Mesendoderm (in vitro differentiated cells): ENCODE measurements around the gene SPEM2.
A peak's percentile ranks its signal among the peaks of the same experiment; 100 is the strongest.
"Not testable (repeated sequence)": the region's sequence is repeated elsewhere in the genome, so short reads cannot be mapped to it uniquely, and the experiment has no call there.

Experiments used
- DNase-seq: peaks from one replicate; pipeline ENCODE4 v3.0.0; 2013
- H2AK5ac ChIP-seq: 2 replicates; pipeline ENCODE4 v1.6.1; 2013; ENCODE audit warnings: low read length, inconsistent platforms
- H2BK120ac ChIP-seq: 2 replicates; pipeline ENCODE4 v1.6.1; 2013; ENCODE audit warnings: low read depth, mild to moderate bottlenecking, low read length, moderate library complexity, mixed read lengths
- H2BK15ac ChIP-seq: replicated peaks from 2 replicates; pipeline ENCODE4 v1.6.1; 2013; ENCODE audit warnings: low read depth, mild to moderate bottlenecking, moderate library complexity
- H2BK5ac ChIP-seq: 2 replicates; pipeline ENCODE4 v1.6.1; 2013; ENCODE audit warnings: low read length, inconsistent platforms
- H3K18ac ChIP-seq: 2 replicates; pipeline ENCODE4 v1.6.1; 2013; ENCODE audit warnings: mild to moderate bottlenecking, low read length, mixed read lengths
- H3K23ac ChIP-seq: one replicate; pipeline ENCODE4 v1.6.1; 2013; ENCODE audit warnings: low read length
- H3K27ac ChIP-seq: 2 replicates; pipeline ENCODE4 v1.5.1; 2013; ENCODE audit warnings: low read depth, mild to moderate bottlenecking, inconsistent platforms, low read length, moderate library complexity
- H3K27me3 ChIP-seq: 2 replicates; pipeline ENCODE4 v1.6.1; 2013; ENCODE audit warnings: low read length, control low read depth, mild to moderate bottlenecking, inconsistent platforms; ENCODE audit not compliant: insufficient read depth, poor library complexity
- H3K36me3 ChIP-seq: 2 replicates; pipeline ENCODE4 v1.6.1; 2013; ENCODE audit warnings: low read length, inconsistent platforms; ENCODE audit not compliant: control insufficient read depth, insufficient read depth
- H3K4ac ChIP-seq: one replicate; pipeline ENCODE4 v1.6.1; 2013; ENCODE audit warnings: low read depth, mild to moderate bottlenecking, low read length, moderate library complexity
- H3K4me1 ChIP-seq: 2 replicates; pipeline ENCODE4 v1.6.1; 2013; ENCODE audit warnings: low read depth, low read length, inconsistent platforms; ENCODE audit not compliant: control insufficient read depth
- H3K4me2 ChIP-seq: 2 replicates; pipeline ENCODE4 v1.6.1; 2013; ENCODE audit warnings: low read length
- H3K4me3 ChIP-seq: 2 replicates; pipeline ENCODE4 v1.5.1; 2013; ENCODE audit warnings: mild to moderate bottlenecking, low read length
- H3K56ac ChIP-seq: one replicate; pipeline ENCODE4 v1.6.1; 2013; ENCODE audit warnings: low read length
- H3K79me1 ChIP-seq: 2 replicates; pipeline ENCODE4 v1.6.1; 2013; ENCODE audit warnings: low read length, inconsistent platforms
- H3K79me2 ChIP-seq: 2 replicates; pipeline ENCODE4 v1.6.1; 2013; ENCODE audit warnings: mild to moderate bottlenecking, low read length; ENCODE audit not compliant: control insufficient read depth, insufficient read depth
- H3K9ac ChIP-seq: 2 replicates; pipeline ENCODE4 v1.6.1; 2013; ENCODE audit warnings: low read length, inconsistent platforms
- H4K5ac ChIP-seq: one replicate; pipeline ENCODE4 v1.6.1; 2013; ENCODE audit warnings: low read length
- H4K8ac ChIP-seq: one replicate; pipeline ENCODE4 v1.6.1; 2013; ENCODE audit warnings: low read depth, mild to moderate bottlenecking, control low read depth, low read length, moderate library complexity
- WGBS: extraction: QIAGEN DNeasy Blood & Tissue Kit; methylation state at CpG from one replicate; pipeline ENCODE4 v1.1.7; 2013; ENCODE audit warnings: low lambda C conversion rate, missing lambda C conversion rate; ENCODE audit not compliant: insufficient coverage; ENCODE audit errors: extremely low coverage; 5-methylcytosine and 5-hydroxymethylcytosine counted together

Gene SPEM2

DNA sequence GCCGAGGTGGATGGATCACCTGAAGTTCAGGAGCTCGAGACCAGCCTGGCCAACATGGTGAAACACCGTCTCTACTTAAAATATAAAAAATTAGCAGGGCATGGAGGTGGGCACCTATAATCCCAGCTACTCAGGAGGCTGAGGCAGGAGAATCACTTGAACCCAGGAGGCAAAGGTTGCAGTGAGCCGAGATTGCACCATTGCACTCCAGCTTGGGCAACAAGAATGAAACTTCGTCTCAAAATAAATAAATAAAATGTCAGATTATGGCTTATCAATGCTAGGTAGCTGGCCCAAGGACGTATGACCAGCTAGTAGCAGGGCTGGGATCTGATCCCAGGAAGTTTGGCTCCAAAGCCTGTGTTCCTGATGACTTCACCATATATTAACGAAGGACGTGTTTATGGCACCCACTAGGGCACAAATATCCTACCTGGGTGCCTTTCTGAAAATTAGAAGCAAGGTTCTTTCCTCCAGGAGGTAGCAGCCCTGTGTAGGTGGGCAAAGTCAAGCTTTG, 45.1 kb downstream of the SPEM2 start:
- no CpG with 5 or more reads among the region's 8 CpGs for WGBS

DNA sequence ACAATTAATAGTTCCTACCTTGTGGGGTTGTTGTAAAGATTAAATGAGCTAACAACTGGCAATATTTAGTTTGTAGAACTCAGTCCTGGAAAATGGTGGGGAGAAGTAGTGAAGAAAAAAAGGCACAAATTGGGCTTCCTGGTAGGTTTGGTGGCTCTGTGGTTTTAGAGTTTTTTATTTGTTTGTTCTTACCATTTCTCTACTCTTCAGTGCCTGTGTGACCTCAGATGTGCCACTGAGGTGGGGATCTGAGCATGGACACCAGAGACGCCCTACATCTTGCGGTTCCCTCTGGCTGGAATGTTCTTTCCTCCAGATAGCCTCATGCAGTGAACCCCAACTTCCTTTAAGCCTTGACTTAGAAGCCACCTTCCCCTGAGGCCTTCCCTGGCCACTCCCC, 46.3 kb downstream of the SPEM2 start:
- Histone ChIP-seq H3K4ac (no peak overlapping the region), H2BK120ac (no peak overlapping the region), H2BK15ac (no peak overlapping the region), H3K4me2 (no peak overlapping the region), H3K23ac (no peak overlapping the region), H3K27me3 (no peaks in the 10 kb centered on the region), H2BK5ac (no peak overlapping the region), H3K18ac (no peak overlapping the region), H3K4me1 (no peaks in the 10 kb centered on the region), H3K27ac (no peak overlapping the region), H3K56ac (no peak overlapping the region), H3K36me3 (peaks cover 3% of the 10 kb centered on the region), H2AK5ac (no peak overlapping the region), H4K8ac (no peak overlapping the region), H3K9ac (no peak overlapping the region), H3K4me3 (no peak overlapping the region), H3K79me2 (peaks cover 5% of the 10 kb centered on the region), H3K79me1 (peaks cover 13% of the 10 kb centered on the region), H4K5ac (no peak overlapping the region)
- no CpG with 5 or more reads among the region's 2 CpGs for WGBS
- no peak for DNase-seq

More for the DNA sequence above, 45.1 kb downstream of the SPEM2 start:
- not testable (repeated sequence) for H3K9ac ChIP-seq, H2AK5ac ChIP-seq, H3K27me3 ChIP-seq, H3K4ac ChIP-seq, H4K5ac ChIP-seq, H3K56ac ChIP-seq, H3K36me3 ChIP-seq, H4K8ac ChIP-seq, H3K4me3 ChIP-seq, H3K79me1 ChIP-seq, H3K79me2 ChIP-seq, H3K4me2 ChIP-seq, H3K4me1 ChIP-seq, H3K23ac ChIP-seq, DNase-seq, H2BK5ac ChIP-seq, H3K18ac ChIP-seq, H2BK120ac ChIP-seq, H3K27ac ChIP-seq, H2BK15ac ChIP-seq

DNA sequence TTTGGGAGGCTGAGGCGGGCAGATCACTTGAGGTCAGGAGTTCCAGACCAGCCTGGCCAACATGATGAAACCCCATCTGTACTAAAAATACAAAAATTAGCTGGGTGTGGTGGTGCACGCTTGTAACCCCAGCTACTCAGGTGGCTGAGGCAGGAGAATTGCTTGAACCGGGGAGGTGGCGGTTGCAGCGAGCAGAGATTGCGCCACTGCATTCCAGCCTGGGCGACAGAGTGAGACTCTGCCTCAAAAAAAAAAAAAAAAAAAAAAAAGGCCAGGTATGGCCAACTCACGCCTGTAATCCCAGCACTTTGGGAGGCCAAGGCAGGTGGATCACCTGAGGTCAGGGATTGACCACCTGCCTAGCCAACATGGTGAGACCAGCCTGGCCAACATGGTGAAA, 49.4 kb downstream of the SPEM2 start:
- not testable (repeated sequence) for H3K9ac ChIP-seq, H3K4me1 ChIP-seq, H3K4ac ChIP-seq, H3K23ac ChIP-seq, DNase-seq, H3K36me3 ChIP-seq, H3K4me3 ChIP-seq, H2BK5ac ChIP-seq, H3K18ac ChIP-seq, H2BK15ac ChIP-seq, H2AK5ac ChIP-seq, H3K27ac ChIP-seq, H3K4me2 ChIP-seq, H3K56ac ChIP-seq, H2BK120ac ChIP-seq, H3K27me3 ChIP-seq, H4K8ac ChIP-seq, H4K5ac ChIP-seq
- H3K79me1 ChIP-seq = peaks cover 21% of the 10 kb centered on the region
- H3K79me2 ChIP-seq = peaks cover 13% of the 10 kb centered on the region
- WGBS = no CpG with 5 or more reads among the region's 8 CpGs

DNA sequence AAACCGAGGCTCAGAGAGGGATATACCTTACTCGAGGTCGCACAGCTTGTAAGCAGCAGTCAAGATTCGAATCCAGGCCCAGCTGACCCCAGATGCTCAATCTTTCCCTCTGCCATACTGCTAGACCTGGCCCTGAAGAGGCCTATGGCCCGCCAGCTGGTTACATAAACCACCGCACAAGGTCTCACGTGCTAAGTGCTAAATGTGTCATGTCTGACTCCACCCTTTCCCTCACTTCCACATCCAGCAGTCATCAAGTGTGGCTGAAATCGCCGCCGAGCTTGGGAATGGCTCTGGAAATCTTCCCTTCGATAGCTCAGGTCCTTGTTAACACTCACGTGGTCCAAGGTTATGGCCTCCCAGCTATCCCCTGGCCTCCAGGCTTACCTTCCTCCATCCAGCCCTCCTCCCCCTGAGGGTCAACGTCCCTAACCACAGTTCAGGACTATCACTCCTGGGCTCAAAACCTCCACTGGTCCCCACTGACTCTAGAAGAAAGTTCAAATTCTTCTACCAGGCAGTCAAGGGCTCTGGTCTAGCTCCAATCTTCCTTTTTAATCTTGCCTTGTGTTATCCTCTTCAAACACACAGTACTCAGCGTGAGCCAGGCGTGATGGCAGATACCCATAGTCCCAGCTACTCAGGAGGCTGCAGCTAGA, 50.5 kb downstream of the SPEM2 start:
- peaks cover 13% of the 10 kb centered on the region for H3K79me2 ChIP-seq
- no peak overlapping the region for H2BK120ac ChIP-seq
- no CpG with 5 or more reads among the region's 15 CpGs for WGBS
- no peak overlapping the region for H2BK15ac ChIP-seq
- no peaks in the 10 kb centered on the region for H3K27me3 ChIP-seq
- H3K23ac ChIP-seq = no peak overlapping the region
- H3K4me1 ChIP-seq = peaks cover 5% of the 10 kb centered on the region
- H2BK5ac ChIP-seq = no peak overlapping the region
- no peak for DNase-seq
- H3K9ac ChIP-seq = no peak overlapping the region
- H2AK5ac ChIP-seq = no peak overlapping the region
- no peak overlapping the region for H3K56ac ChIP-seq
- no peak overlapping the region for H4K5ac ChIP-seq
- no peak overlapping the region for H3K4ac ChIP-seq
- H3K4me3 ChIP-seq = no peak overlapping the region
- H3K79me1 ChIP-seq = peaks cover 21% of the 10 kb centered on the region
- H3K36me3 ChIP-seq = no peaks in the 10 kb centered on the region
- no peak overlapping the region for H4K8ac ChIP-seq
- no peak overlapping the region for H3K18ac ChIP-seq
- no peak overlapping the region for H3K27ac ChIP-seq
- no peak overlapping the region for H3K4me2 ChIP-seq

DNA sequence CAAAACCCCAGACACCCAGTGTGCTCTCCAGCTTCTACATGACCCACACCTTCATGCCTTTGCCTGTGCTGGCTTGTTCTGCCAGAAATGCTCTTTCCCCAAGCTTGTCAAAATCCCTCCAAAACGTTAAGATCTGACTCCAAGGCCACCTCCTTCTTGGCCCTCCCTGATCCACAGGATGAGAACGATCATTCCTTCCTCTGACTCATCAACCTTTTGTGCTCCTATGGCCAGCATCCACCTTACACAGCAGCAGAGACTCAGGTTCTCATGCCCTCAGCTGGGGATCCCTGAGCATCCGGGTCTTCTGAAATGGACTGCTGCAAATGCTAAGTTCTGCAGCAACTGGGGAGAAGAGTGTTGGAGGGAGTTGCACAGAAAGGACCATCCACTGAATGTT, 51.1 kb downstream of the SPEM2 start:
- H3K79me1 ChIP-seq = peaks cover 20% of the 10 kb centered on the region
- no peak overlapping the region for H3K56ac ChIP-seq
- no peak overlapping the region for H3K4me2 ChIP-seq
- H2BK5ac ChIP-seq = no peak overlapping the region
- H3K4ac ChIP-seq = no peak overlapping the region
- no peak overlapping the region for H2BK120ac ChIP-seq
- H3K18ac ChIP-seq = no peak overlapping the region
- no CpG with 5 or more reads among the region's 3 CpGs for WGBS
- no peak overlapping the region for H4K5ac ChIP-seq
- H3K23ac ChIP-seq = no peak overlapping the region
- H2AK5ac ChIP-seq = no peak overlapping the region
- H3K4me3 ChIP-seq = no peak overlapping the region
- H3K79me2 ChIP-seq = peaks cover 13% of the 10 kb centered on the region
- no peak overlapping the region for H2BK15ac ChIP-seq
- no peak overlapping the region for H4K8ac ChIP-seq
- peak; percentile 56 for DNase-seq
- H3K27ac ChIP-seq = no peak overlapping the region
- peaks cover 5% of the 10 kb centered on the region for H3K4me1 ChIP-seq
- no peak overlapping the region for H3K9ac ChIP-seq
- no peaks in the 10 kb centered on the region for H3K27me3 ChIP-seq
- no peaks in the 10 kb centered on the region for H3K36me3 ChIP-seq

DNA sequence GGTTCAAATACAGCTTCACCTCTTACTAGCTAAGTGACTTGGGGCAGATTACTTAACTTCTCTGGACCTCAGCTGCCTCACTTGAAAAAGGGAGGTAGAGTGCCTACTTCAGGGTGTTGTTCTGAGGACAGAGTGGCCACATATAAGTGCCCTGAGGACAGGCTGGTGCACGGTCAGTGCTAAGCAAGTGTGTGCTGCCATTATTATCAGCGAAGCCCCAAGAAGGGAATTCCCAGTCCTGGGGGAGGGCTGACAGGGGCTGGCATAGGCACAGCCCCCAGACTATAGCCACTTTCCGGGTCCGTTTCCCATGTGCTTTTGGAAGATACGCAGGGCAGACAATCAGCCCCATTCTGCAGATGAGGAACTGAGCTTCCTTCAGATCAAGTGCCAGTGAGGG, 51.5 kb downstream of the SPEM2 start:
- Histone ChIP-seq H2BK120ac (no peak overlapping the region), H3K79me1 (peaks cover 18% of the 10 kb centered on the region), H3K4me3 (no peak overlapping the region), H3K79me2 (peaks cover 13% of the 10 kb centered on the region), H4K5ac (no peak overlapping the region), H2AK5ac (no peak overlapping the region), H2BK15ac (no peak overlapping the region), H3K56ac (no peak overlapping the region), H3K23ac (no peak overlapping the region), H3K4ac (no peak overlapping the region), H4K8ac (no peak overlapping the region), H2BK5ac (no peak overlapping the region), H3K27ac (no peak overlapping the region), H3K36me3 (no peaks in the 10 kb centered on the region), H3K27me3 (no peaks in the 10 kb centered on the region), H3K4me2 (no peak overlapping the region), H3K4me1 (peaks cover 5% of the 10 kb centered on the region), H3K18ac (no peak overlapping the region), H3K9ac (no peak overlapping the region)
- no peak for DNase-seq
- WGBS = no CpG with 5 or more reads among the region's 5 CpGs
